ENCODE data around the gene ZNF423.
"Not testable (repeated sequence)": the region's sequence is repeated elsewhere in the genome, so short reads cannot be mapped to it uniquely, and the experiment has no call there.

Gene ZNF423

DNA sequence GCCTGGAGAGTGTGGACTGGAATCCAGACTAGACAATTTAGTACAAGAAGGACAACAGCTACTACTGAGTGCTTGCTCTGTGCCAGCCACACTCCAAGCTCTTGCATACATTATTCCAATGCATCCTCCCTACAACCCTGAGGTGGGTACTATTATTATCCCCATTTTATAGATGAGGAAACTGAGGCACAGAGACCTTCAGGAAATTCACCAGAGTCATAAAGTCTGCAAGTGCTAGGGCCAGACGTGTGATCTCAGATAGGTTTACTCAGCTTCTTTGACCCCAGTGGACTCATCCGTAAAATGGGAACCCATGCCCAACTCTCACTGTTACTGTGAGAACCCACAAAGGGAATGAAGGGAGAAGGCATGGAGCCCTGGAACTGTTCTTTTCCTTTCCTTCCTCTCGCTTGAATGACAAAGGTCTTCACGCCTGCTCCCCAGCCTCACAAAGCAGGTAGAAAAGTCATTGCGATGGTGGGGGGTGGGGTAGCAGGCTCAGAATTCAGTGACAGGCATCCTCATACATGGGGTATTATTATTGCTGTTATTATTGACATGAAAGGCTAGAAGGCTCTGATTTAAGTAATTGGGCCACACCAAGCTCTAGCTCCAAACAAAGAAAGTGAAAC is 160.0 kb downstream of the ZNF423 start:
- DNase-seq (ENCODE audit: low read depth): no peak

DNA sequence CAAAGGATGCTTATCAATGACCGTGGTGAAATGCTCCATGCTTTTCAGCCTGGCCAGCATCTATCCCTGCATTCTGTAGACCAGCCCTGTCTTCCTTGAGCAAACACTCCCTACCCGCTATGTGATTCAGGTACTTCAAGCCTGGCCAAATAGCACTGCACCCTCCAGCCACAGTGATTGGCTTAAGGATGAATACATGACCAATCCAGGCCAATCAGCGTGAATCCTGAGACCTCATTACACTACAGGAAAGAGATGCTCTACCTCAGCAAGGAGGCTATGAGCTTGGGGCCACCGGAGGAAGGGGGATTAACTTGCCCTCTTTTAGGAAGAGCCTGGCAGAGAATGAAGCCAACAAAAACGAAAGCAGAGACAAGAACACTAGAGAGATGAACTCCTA is 162.5 kb downstream of the ZNF423 start:
- DNase-seq (ENCODE audit: low read depth): no peak

DNA sequence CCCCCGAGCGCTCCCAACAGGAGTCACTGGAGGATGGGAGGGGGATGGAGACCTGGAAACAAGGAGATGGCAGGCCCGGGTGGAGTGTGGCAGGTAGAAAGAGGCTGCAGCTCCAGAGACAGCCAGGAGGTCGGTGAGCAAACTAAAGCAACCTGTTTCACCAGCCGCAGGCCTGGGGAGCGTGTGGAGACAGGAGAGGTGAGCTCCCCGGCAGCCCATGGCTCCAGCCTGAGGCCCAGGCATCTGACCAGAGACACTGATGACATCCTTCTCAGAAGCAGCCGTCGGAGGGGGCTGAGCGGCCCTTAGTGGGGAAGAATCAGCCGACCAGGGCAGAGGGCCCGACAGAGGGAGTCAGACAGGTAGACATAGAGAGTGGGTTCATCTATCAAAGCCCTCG is 165.1 kb downstream of the ZNF423 start:
- no peak for DNase-seq (ENCODE audit: low read depth)

DNA sequence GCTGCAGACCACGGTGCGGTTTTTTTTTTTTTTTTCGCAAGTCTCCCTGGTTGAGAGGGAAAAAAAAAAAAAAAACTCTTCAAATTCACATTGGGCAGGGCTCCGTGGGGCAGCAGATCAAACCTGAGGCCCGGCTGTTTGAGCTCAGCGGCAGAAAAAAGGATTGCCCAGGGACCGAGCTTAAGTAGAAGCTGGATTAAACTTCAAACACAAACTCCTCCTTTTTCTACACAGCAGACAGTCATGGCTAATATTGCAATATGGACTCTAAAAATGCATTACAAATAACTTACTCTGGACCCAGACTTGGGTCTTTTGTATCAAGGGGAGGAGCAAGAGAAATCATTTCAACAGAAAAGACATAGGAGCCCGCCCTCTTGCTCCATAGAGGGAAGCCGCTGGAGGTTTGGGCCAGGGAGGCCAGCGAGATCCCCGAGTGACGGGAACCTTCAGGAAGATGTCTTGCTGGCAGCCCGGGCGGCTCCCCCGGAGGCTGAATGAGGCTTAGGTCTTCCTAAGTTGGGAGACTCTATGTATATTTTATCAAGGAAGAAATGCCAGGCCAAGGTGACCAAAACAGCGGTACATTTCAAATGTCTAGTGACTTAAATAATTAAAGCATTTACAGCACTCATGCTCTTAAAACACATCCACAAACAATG is 167.7 kb downstream of the ZNF423 start:
- DNase-seq (ENCODE audit: low read depth): no peak

DNA sequence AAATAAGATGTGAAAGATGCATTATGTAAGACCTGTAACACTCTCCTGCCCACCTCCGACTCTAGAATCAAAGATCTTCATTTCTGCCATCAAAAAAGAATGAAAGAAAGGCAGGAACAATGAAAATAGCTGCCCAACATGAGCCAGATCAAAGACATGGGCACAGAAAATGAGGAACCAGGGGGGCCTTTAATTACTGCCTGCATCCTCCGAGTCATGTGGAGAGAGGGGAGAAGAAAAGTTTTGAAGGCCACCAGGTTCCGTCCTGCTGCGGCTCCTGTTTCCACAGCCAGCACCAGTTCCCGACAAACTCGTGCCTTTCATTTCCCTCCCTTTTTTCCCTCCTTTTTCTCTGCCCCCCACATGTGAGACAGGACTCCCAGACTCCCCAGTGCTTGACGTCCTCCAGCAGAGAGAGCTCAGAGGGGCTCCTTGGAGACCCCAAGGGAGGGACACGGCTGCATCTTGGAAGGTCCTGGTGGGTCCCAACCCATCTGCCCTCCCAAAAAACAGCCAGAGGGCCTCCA is 168.4 kb downstream of the ZNF423 start:
- no peak for DNase-seq (ENCODE audit: low read depth)

DNA sequence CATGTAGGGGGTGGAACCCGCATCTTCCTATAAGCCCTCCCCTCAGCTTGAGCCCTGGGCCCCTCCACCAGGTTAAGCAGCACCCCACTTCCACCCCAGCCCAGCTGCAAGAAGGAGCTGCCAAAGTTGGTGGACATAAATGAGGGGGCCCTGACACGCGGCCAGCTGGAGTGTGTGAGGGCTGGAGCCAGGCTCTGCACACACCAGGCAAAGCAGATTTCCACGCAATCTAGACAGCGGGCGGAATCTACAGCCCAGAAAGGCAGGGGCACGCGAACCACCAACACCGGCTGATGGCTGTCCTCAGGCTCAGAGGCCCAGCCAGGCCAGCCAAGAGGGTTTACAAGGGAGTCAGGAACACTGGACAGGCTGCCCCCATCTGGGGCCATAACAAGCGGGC is 171.2 kb downstream of the ZNF423 start:
- no peak for DNase-seq (ENCODE audit: low read depth)

DNA sequence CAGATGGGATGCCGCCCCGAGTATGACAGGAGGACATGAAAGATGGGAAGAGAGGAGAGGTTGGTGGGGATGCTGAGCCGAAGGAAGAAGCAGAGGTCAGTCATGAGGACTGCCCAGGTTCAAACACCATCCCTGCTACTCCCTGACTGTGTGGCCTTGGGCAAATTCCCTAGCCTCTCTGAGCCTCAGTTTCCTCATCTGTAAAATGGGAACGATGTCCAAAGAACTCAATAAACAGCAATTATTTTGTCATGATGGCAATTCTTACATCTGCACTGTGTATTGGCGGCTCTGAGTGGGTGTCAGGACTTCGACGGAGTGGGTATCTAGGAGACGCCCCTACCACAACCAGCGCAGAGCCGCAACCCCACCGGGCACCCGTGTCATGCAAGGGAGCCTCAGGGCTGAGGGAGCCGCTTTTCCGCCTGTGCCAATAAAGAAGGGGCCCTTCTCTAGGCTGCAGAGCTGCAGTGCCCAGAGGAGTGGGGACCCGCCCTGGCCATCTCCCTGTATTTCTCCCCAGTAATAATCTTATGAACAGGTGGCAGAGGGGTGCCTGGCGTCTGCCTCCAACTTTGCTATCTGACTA is 173.2 kb downstream of the ZNF423 start:
- DNase-seq (ENCODE audit: low read depth): no peak

DNA sequence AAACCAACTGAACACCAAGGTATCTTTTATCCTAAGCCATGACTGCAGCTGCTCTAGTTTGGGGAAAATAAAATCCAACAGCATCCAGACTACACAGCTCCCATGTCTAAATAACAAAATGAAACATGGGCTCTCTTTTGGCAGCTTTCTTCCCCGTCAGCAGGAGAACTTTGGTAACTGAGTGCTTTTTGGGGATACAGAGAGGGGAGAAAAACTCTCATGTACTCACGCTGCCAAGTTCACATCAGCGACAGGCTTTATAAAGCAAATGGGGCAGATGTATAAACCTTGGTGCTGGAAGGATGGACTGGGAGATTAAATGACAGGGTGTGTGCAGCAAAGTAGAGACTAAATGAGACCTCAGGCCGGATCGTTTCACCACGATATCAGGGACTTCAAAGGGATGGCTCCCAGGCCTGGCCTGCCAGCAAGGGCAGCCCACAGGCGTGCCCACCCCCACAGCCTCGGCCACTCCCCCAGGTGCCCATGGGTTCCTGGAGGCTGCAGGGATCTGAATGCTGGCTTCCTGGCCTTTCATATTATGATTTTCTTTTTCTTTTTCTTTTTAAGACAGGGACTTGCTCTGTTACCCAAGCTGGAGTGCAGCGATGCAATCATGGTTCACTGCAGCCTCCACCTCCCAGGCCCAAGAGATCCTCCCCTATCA is 174.6 kb downstream of the ZNF423 start:
- no peak for DNase-seq (ENCODE audit: low read depth)

DNA sequence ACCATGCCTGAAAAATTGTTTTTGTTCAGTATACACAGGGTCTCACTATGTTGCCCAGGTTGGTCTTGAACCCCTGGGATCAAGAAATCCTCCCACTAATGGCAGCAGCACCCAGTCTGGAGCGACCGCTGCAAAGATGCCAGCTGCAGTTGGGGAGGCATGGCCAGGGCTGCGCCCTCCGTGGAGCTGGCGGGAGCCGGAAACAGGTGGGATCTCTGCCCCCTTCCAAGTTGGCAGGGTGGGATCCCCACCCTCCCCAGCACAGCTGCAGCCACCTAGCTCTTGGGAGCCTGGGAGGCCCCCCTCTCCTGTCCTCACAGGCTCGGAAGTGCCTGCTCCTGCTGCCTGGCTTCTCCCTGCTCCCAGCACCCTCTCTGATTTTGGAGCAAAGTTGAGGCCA is 176.8 kb downstream of the ZNF423 start:
- no peak for DNase-seq (ENCODE audit: low read depth)

DNA sequence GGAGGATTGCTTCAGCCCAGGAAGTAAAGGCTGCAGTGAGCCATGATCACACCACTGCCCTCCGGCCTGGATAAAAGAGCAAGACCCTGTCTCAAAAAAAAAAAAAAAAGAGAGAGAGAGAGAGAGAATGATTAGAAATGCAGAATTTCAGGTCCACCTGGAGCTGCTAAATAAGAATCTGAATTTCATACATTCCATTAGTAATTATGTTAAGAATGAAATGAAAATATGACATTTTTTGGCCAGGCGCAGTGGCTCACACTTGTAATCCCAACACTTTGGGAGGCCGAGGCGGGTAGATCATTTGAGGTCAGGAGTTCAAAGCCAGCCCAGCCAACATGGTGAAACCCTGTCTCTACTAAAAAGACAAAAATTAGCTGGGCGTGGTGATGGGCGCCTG is 178.3 kb downstream of the ZNF423 start:
- DNase-seq (ENCODE audit: low read depth): not testable (repeated sequence)

DNA sequence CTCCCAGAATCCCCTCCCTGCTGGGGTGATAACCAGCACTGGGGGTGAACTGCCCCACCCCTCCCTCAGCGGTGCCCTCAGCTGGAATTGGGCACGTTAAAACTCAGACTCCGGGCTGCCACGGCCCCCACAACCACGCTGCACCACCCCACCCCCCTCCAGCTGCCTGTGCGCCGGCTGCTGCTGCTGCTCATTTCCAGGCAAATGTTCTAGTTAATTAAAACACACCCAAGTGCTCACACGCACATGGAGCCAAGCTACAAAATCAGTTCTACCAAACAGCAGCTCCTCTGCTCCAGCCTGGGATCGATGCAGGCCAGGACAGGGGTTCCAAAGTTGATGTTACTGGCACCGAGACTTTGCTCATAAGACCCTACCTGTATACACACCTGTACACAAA is 180.5 kb downstream of the ZNF423 start:
- DNase-seq (ENCODE audit: low read depth): no peak

DNA sequence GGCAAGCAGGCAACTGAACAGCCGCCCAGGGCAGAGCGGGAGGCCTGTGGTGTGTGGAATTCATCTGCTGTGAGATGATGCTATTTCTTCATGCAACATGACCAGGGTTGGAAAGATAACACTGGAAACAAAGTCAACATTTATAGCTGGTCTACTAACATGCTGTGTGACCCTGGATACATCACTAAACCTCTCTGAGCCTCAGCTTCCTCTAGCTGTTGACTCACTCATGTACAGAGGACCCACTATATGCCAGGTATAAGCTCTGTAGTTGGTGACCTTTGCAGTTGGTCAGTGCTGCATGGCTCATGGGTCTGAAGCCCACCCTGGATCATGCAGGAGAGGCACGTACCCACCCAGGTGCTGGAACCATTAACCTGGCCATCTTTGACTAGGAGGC is 180.9 kb downstream of the ZNF423 start:
- DNase-seq (ENCODE audit: low read depth): no peak

DNA sequence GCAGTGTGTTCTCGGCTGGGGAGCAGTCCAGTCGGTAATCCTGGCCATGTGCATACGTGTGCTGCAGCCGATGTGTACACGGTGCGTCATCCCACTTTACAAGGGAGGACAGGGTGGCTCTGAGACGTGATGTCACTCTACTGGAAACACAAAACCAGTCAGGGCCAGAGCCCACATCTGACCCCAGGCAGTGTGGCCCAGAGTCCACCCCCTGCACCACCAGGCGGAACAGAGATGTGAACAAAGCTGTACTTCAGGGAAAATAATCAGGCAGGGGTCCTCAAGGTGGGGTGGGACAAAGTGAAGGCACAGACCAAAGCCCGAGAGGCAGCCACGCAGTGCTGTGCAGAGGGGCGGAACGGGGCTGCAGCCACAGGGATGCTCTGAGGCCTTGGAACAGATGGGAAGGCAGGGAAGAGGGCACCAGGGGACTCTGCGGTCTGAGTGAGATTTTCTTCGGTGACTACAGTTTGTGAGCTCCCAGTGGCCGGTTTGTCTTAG is 181.5 kb downstream of the ZNF423 start:
- DNase-seq (ENCODE audit: low read depth): no peak

DNA sequence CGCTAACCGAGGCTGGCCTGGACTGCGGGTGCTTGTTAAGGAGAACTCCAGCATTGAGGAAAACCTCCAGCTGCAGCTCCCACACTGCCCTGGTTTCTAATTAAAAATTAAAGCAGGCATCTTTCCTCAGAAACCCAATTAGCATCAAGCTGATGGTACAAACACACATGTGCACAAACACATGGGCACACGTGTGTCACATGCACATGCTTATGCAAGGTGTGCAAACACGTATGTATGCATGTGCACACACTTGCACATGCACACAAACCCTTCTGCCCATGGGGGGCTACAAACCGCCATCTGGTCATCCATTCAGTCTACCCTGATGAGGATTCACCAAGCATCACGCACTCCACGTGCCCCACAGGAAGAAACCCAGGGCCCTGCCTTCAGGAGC is 182.5 kb downstream of the ZNF423 start:
- DNase-seq (ENCODE audit: low read depth): no peak

DNA sequence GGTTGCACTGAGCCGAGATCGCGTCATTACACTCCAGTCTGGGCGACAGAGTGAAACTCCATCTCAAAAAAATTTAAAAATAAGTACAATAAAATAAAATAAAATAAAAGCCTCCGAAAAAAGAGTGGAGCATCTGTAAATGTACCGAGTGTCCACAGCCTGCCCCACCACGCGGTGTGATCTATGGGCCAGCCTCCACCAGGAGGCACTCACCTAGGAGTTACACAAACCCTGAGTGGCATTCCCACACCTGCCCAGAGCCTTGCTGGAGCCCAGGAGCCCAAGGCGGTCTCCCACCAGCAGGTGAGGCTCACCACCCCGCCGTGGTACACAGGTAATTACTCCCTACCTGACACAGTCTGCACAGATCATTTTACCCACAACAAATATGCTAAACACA is 183.2 kb downstream of the ZNF423 start:
- no peak for DNase-seq (ENCODE audit: low read depth)

DNA sequence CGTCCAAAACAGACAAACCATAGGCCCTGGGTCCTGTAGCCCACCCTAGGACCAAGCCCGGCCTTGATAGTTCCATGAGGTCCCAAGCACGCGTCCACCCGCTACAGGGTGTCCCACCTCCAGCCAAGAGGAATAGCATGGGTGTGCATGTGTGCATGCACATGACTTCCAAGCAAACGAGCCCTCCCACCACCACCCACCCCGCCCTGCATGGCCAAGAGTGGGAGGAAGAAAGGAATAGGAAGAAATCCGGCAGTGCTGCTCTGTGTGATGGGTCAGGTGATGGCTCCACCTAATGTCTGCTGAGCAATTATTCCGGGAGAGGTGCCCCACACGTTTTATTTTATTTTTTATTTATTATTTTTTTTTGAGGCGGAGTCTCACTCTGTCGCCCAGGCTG is 184.6 kb downstream of the ZNF423 start:
- DNase-seq (ENCODE audit: low read depth): no peak

DNA sequence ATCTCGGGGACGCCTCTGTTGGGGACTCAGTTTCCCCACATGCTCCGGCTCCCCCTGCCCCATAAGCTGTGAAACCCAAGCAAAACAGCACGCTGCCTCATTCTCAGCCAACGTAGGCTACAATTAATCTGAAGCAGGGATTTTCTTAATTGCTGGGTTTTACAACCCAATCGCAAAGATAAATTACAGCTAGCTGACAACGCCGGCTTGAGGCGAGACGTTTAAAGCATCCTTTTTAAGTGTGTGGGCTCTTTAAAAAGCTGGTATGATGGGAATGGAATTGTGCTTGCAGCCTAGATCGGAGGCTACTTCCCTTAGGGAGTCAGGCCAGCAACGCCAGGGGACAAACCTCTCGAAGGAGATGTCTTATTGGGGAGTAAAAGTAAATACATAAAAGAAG is 185.3 kb downstream of the ZNF423 start:
- no peak for DNase-seq (ENCODE audit: low read depth)

DNA sequence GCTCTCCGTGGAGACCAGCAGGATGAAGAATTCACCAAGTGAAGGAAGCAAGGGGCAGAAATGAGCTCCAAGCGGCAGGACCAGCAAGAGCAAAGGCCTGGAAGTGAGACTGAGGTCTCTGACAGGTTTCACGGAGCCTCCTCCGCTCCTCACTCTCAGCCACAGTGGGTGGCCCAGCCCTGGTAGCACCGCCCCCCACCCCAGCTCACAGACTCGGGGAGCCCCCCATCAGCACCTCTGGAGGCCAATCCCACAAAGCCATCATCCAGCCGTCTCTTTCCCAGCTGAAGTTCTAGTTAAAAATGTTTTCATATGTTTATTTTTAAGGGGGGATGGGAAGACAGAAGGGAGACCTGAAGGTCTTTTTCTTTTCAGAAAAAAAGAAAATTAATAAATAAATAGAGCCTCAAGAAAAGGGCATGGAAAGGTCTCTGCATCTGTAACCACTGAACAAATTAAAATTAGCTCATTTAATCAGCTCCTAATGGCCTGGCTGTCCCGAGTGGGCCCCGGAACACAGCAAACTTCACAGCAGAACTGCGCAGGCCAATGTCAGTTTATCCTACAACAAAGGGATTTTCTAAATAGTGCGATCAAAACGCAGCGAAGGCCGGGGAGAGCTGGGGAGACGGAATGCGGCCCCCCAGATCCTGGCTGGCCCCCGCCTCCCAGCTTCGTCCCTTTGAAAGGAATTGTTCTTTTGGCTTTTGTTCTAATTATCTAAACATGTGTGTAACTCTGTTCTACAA is 190.3 kb downstream of the ZNF423 start:
- no peak for DNase-seq (ENCODE audit: low read depth)

DNA sequence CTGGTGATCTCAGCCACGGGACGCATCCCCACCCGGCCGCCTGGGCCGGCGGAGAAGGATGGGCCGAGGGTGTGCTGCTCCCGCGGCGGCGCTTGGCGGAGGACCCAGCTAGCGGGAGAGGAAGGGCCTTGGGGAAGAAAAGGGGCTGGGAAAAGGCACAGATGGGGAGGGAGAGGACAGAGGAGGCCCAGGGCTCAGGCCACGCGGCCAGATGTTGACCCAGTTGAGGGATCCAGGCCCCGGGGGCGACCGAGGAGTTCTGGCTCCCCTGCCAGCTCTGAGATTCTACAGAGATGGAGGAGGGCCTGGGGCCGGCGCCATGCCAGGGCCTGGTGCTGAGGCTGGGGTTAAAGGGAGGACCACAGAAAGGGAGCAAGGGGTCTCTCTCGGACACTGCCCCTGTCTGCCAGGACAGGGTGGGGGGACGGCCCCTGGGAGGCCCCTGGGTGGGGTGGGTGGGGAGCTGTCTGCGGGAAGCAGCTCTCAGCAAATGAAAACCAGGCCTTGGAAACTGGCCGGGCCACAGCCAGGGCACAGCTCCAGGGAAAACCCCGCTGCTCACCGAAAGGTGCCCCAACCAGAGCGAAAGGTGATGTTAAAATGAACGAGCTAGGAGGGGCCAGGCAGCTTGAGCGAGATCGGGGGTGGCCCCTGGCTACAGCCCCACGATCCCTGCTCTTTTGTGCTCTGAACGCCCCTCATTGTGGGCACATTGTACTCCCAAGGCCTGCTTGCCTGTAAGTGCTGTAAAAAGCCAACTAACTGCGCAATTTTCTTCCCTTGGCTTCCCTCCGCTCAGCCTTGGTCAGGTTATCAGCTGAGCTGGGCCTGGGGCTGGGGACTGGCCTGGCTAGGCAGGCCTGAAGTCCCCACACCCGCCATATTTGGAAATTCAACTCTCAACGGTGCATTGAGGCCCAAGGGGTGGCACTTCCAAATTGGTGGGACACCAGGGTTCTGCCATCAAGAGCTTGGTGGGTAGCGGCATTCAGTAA is 191.4 kb downstream of the ZNF423 start:
- no peak for DNase-seq (ENCODE audit: low read depth)

DNA sequence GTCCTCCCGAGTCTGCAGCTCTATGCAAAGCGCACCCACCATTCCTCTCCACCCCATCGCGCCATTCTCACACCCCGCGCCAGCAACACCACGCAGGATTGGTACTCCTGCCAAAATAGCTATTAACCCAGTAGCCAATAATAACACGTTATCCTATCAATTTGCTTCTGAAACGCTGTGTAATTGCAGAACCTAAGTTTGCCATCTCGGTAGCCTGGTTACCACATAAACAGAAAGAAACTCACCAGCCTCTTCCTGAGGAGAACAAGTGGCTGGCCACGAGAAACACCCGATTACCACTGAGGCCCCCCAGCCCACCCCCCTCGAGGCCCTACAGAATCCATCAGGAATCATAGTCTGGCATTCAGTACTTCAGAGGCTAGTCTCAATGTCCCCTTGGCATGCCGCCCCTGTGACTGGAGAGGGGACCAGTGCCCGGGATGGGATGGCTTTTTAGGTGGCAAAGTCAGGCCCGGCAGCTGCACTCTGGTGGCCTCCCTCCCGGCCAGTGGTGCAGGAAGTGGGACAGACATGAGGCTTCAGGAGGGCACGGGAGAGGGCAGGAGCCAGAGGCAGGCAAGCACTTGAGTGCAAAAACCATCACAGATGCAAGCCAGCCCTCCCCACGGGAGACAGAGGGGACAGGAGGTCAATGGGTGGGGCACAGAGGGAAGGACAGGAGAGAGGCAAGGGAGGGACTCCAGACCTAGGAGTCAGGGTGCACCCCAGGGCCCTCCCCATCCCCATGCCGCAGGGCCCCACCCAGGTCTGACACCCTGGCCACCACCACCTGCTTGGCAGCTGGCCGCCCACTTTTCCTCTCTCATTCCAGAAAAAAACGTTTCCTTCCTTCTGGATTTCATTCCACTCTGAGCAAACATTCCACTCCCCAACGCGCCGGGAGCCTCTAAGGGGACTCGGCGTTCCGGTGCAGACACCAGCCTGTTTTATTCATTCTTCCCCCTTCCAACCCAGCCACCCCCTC is 192.5 kb downstream of the ZNF423 start:
- DNase-seq (ENCODE audit: low read depth): no peak
